ENCODE measurements around the gene CALN1.

- peak; percentile 83 to 85 (median 83) for TF ChIP-seq CTCF (IDR thresholded peaks at IDR 0.05; ENCODE audit: control extremely low read depth in 1 of 3, insufficient read depth in 1 of 3, low read depth in 1 of 3, low read length in 3 of 3)
- no peak for TF ChIP-seq ATF2 (IDR thresholded peaks at IDR 0.05; ENCODE audit: low read length)
- no peak for TF ChIP-seq CHD7 (IDR thresholded peaks at IDR 0.05; ENCODE audit: insufficient replicate concordance, low read length)
- TF ChIP-seq ZNF274 (IDR thresholded peaks at IDR 0.05; ENCODE audit: borderline replicate concordance, extremely low read depth, low read length), result no peak
- no peak for TF ChIP-seq POLR2A (IDR thresholded peaks at IDR 0.05; ENCODE audit: control extremely low read depth in 1 of 2, low read depth in 2 of 2, low read length in 2 of 2)
- TF ChIP-seq SRF (IDR thresholded peaks at IDR 0.05; ENCODE audit: low read depth, low read length), result no peak
- no peak; the same call in 1 of the 2 replicates for TF ChIP-seq MAX (IDR thresholded peaks at IDR 0.05)
- 0 out of 2 replicates have a peak, but pooled peaks have one; percentile 39 for TF ChIP-seq SP1 (IDR thresholded peaks at IDR 0.05; ENCODE audit: low read depth, low read length)
- TF ChIP-seq BCL11A (IDR thresholded peaks at IDR 0.05; ENCODE audit: low read depth in 2 of 2, low read length in 2 of 2), result no peak
Observed at GRCh38 chr7:71733107-71733870, 678.8 kb downstream of the CALN1 start.

All from H1 (cell line).